ENCODE results near the gene PIMREG.
A peak's percentile ranks its signal among the peaks of the same experiment; 100 is the strongest.

The PIMREG gene

GRCh38 chr17:6439951-6440350 lies 4.3 kb upstream of the PIMREG start:
- DNase-seq, result peak in 1 of 3 experiments; percentile 8

- DNase-seq, result no peak
These were observed 1.5 kb upstream of the PIMREG start for GRCh38 chr17:6442775-6443174.

- no peak for DNase-seq
These were observed 498 bp downstream of the PIMREG start for GRCh38 chr17:6444571-6445335.

GRCh38 chr17:6446516-6447100 lies 2.4 kb downstream of the PIMREG start:
- no peak for DNase-seq

GRCh38 chr17:6448473-6448872 lies 4.2 kb downstream of the PIMREG start:
- no peak for DNase-seq

GRCh38 chr17:6449307-6449706 lies 5.1 kb downstream of the PIMREG start:
- no peak for DNase-seq

GRCh38 chr17:6450926-6451832 lies 6.9 kb downstream of the PIMREG start:
- DNase-seq, result no peak

GRCh38 chr17:6452471-6453266 lies 8.4 kb downstream of the PIMREG start:
- DNase-seq, result no peak

- DNase-seq, result no peak
These were observed 9.2 kb downstream of the PIMREG start for GRCh38 chr17:6453279-6454024.

GRCh38 chr17:6454495-6455320 lies 10.5 kb downstream of the PIMREG start:
- DNase-seq, result no peak

GRCh38 chr17:6455321-6455705 lies 11.1 kb downstream of the PIMREG start:
- DNase-seq, result peak in 1 of 3 experiments; percentile 35

- DNase-seq, result peak in 1 of 3 experiments; percentile 1
These were observed 12.1 kb downstream of the PIMREG start for GRCh38 chr17:6456321-6456720.

GRCh38 chr17:6456914-6457687 lies 12.8 kb downstream of the PIMREG start:
- no peak for DNase-seq

GRCh38 chr17:6457688-6458459 lies 13.6 kb downstream of the PIMREG start:
- DNase-seq, result no peak

GRCh38 chr17:6458460-6458950 lies 14.2 kb downstream of the PIMREG start:
- DNase-seq, result no peak

- DNase-seq, result no peak
These were observed 16.4 kb downstream of the PIMREG start for GRCh38 chr17:6460531-6461161.

- DNase-seq, result no peak
These were observed 17.0 kb downstream of the PIMREG start for GRCh38 chr17:6461246-6461645.

- no peak for DNase-seq
These were observed 17.7 kb downstream of the PIMREG start for GRCh38 chr17:6461792-6462524.

All from NCI-H1417 (cell line).